HTERT RPE-1 (cell line): ENCODE measurements around the gene LMF2.

Experiments
- in situ Hi-C: fragments of 300-500 bp; cut with MboI; formaldehyde crosslinking; loops from 4 replicates; pipeline ENCODE4 v1.14.3; 2020; ENCODE audit warnings: low sequenced_read_pairs

The LMF2 gene

DNA sequence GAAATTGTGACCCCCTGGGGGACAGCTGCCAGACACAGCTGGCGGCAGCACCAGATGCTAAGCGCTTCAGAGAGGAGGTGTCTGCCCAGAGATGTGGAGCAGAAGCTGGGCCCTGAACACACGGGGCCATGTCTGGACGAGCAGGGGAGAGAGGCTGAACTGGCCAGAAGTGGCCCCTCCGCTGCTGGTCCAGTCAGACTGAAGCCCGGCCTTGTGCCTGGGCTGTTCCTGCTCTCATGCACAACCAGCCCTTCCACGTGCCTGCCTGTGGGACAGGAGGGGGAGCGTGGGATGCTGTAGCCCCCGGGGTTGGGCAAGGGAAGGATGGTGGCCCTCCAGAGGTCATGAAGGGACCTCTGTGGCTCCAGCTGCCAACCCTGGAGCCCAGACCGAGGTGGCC lies 24.4 kb downstream of the LMF2 start:
- in situ Hi-C loops: no loop called here

DNA sequence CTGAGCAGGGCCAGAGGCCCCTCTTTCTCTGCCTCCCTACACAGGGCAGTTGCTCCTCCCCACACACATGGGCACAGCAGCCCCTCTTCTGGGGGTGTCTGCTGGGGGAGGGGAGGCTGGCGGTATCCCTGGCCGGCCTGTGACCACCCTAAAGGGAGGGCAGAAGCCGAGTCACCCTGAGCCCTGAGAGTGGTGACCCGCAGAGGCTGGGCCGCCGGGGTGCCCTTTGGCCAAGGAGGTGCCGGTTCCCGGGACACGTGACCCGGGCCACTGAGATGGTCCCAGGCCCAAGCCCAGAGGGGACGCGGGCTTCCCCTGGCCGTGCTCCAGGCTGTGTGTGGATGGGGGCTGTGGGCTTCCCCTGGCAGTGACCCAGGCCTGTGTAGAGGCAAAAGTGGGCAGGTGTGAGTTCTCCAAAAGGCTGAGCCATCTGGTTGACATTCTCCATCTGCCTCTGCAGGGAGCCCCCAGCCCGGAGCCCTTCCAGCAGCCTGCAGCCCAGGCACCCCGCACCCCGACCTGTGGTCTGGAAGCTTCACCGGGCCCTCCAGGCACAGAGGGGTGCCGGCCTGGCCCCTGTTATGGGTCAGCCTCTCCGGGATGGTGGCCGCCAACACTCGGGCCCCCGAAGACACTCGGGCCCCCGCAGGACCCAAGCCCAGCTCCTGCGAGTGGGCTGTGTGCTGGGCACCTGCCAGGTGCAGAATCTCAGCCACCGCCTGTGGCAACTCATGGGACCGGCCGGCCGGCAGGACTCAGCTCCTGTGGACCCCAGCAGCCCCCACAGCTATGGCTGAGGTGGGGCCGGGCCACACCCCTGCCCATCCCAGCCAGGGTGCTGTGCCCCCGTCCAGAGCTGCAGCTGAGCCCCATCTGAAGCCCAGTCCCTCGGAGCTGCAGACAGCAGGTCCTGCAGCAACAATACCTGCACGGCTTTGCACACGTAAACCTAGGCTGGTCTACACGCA lies 25.1 kb downstream of the LMF2 start:
- in situ Hi-C loops: no loop called here

DNA sequence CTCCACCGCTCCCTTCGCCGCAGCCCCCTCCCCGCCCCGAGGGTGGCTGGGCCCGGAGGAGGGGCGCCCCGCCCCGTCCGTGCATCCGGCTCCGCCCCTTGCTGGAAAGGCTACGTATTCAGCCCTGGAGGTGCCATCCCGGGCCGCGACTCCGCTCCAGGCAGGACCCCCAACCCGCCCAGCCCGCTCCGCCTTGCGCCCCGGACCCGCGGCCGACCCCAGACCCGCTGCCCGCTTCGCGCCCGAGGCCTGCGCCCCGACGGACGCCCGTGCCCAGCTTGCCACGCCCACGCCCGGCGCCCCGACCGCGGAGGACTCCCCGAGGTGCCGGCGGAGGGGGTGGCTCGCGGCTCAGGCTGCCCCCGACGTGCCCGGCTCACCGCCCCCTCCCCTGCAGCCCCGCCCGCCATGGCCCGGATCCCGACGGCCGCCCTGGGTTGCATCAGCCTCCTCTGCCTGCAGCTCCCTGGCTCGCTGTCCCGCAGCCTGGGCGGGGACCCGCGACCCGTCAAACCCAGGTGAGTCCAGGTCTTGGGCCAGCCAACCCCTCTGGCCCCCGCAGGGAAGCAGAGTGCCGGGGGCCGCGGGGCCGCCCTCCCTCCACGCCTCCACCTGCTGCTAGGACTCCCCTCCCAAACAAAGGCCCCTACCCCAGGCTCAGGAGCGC lies 25.9 kb downstream of the LMF2 start, which contains the start of gene ADM2:
ADM2 (plus strand) TSS at position 104 of the 667 bp plus-strand sequence; CDS start at position 409, 305 bp downstream.
- in situ Hi-C loops: no loop called here

DNA sequence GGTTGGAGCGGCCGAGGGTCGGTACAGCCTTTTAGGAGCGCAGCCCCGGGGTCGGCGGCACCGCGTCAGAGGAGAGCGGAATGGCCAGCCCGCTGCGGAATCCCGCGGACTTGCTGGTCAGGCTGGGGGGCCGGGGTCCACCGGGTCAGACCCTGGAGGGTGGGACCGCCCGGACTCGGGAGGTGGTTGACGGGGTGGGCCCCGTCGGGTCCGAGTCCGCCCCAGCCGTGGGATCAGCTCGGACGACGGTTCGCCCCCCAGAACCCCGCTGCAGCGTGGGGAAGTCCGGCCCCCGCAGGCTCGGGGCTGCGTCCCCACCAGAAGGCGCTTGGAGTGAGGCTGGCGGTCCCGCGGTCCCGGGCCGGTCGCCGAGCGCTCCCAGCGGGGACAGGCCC lies 26.5 kb downstream of the LMF2 start:
- in situ Hi-C loops: no loop called here

DNA sequence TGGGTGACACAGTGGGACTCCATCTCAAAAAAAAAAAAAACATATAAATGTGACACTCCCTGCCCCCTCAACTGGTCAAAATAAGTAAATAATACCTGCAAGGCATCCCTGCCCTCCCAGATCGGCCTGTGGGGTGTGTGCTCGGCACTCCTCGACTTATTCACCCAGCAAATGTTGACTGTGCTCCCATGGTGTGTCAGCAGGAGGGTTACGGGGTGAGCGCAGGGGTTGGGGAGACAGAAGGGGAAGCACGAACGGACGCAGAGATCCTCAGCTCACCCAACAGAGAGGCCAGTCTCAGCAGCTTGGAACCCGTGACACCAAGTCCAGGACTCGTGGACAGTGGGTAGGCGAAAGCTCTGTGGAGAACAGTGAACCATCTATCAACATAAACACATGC lies 27.8 kb downstream of the LMF2 start:
- in situ Hi-C loops: no loop called here

DNA sequence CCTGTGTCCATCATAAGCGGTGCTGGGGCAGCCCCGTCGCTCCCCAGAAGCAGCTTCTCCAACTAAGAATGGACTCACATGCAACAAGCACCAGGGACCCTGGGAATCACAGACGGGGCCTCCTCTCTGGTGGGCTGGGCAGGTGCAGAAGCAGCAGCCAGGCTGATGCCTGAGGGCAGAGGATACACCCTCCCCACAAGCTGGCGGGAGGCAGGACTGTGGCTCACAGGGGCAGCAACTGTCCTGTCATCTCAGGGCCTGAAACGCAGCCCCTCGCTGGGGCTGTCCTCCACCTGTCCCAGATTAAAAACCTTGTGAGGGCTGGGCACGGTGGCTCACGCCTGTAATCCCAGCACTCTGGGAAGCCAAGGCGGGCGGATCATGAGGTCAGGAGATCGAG lies 29.6 kb downstream of the LMF2 start:
- in situ Hi-C loops: no loop called here

DNA sequence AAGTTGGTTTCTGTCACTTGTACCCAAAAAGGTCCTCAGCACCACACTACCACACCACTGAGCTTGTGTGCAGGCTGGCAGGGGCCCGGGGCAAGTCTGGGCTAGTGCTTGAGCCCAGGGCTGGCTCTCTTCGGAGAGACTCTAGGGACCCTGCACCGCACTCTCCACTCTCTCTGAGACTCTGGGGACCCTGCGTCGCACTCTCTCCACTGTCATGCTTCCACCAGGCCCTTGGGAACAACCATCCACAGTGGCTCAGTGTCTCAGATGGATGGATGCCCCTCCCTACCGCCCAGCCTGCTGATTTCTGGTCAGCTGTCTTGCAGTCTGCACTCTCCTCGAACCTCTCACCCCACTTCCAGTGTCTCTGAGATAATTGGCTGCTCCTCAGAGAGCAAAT lies 30.6 kb downstream of the LMF2 start:
- in situ Hi-C loops: no loop called here

DNA sequence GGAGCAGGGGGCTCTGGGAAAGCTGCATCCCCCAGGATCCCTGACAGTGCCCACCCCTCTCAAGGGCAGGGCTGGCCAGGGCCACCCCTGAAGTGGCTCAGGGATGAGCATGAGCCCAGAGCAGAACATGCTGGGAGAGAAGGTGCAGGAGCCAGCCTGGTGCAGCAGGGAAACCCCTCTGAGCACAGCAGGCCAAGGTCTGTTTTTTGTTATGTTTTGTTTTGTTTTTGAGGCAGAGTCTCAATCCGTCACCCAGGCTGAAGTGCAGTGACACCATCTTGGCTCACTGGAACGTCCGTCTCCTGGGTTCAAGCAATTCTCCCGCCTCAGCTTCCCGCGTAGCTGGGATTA lies 31.9 kb downstream of the LMF2 start:
- in situ Hi-C loops: no loop called here

DNA sequence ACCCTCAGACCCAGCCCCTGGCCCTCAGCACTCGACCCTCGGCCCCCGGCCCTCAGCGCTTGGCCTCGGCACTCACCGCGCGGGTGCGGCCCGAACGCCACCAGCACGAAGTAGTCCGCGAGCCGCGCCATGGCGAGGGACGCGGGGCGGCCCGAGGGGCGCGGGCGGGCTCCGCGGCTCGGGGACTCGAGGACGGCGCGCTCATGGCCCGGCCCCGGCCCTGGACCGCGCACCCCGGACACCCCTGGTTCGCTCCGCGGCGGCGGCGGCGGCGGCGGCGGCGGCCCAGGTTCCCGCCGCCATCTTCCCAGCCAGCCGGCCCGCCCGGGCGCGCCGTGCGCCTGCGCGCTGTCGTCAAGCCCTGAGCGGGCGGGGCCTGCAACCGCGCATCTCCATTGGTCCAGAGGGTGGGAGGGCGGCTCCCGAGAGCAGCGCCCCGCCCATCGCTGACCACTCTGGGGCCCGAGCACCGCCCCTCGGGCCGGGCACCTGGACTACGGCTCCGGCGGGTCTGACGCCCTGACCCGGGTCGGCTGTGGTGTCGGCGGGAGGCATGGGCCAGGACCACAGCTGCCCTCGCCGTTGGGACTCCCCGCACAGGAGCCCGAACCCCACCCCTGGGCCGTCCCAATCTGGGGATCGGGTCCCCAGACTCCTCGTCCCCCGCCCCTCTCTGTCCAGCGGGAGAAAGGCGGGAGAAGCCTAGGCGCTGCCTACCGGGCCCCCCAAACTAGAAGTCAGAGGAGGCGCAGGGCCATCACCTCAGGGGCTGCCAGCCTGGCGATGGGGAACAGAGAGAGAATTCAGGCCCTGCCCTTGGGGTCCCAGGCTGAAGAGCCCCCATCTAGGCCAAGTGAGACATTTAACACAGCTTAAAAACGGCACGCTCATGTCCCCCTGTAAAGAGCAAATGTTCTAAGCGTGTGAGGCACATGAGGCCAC lies 32.5 kb downstream of the LMF2 start, which contains the start of gene SBF1:
SBF1 (minus strand) TSS at position 326 of the 942 bp plus-strand sequence; CDS start at position 131, 195 bp downstream.
- in situ Hi-C loops: no loop called here

DNA sequence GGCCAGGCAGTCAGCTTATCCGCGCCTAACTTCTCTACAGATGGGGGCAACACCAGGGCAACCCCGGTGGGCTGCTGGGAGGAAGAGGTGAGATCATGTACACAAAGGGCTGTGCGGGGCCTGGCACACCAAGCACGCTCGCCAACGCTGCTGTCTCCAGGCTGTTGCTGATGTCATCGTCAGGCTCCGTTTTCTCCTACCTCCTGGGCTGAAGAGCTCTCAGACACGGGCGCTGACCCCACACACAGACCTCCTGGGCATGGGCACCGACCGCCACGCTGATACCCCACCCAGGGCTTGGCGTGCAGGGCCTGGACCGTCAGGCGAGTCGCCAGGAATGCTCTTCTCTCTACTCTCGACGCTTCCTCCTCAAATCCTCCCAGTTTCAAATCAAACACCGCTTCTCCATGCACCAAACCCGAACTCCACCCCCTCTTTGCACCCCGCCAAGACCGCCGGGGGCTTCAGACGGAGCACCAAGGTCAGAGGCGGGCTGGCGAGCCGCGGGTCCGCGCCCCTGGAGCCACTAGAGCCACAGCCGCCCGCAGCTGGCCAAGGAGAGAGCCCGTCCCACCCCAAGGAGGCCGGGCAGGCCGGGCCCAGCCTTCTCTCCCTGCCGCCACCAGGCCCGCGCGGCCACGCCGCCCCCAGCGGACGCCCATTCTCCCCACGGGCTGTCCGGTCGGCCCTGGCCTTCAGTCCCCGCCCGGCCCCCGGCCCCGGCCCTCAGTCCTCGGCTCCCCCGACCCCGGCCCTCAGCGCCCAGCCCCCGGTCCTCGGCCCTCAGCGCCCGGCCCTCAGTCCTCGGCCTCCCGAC lies 33.4 kb downstream of the LMF2 start:
- in situ Hi-C loops: no loop called here

DNA sequence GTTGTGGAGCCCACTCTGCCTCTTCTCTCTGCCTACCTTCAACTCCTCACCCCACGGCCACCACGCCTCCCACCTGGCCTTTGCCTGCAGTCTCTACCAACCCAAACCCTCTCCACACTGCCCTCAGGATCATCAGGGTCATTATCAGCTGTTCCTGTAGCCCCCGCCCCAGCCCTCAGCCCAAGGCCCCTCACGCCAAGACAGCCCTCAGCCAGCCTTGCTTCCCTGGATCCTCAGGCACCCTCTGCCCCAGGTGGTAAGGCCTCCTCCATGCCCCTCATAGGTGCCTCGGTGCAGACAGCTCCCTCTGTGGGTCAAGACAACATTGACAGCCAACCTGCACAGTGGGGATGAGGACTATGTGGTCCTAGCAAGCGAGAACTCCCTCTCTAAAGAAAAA lies 34.4 kb downstream of the LMF2 start:
- in situ Hi-C loops: no loop called here

DNA sequence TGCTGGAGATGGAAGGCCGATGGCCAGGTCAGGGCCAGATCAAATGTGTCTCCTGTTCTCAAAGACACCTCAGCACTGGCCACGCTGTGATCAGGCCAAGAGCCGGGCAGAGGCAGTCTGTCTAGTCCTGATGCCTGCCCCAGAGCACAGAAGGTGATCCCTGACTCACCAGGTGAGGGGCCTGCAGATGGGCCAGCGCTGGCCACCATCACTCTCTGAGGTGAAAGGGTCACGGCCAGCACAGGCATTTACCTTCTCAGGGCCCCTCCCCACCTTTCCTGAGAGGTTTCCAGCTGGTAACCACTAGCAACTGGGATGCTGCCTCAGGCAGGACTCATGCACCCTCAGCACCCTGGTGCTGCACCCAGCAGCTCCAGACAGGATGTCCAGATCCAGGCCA lies 35.5 kb downstream of the LMF2 start:
- in situ Hi-C loops: no loop called here

DNA sequence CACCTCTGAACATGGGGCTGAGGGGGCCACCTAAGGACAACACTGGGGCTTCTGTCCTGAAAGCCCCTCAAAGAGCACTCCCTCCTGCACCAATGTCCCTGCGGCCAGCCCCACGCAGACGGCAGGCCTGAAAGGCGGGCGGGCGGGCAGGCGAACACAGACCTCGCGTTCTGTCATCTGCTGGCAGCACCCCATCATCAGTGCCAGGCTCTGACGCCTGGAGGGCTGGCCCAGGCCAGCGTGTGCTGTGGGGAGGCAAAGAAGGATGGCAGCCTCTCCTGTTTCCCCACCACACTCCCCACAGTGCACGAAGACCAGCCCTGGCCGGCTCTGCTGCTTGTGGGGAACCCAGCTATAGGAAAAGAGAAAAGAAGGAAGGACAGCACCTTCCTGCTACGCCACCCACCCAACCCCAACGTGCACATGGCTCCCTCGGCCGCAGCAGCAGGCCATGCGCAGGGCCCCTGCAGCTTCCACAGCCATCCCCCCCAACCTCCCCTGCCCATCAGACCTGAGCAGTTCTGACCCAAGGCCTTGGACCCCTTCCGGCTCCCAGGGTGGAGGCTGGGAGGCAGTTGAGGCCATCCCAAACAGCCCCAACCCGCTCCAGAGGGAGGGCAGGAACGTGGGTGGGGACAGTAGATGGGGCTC lies 36.2 kb downstream of the LMF2 start:
- in situ Hi-C loops: no loop called here

DNA sequence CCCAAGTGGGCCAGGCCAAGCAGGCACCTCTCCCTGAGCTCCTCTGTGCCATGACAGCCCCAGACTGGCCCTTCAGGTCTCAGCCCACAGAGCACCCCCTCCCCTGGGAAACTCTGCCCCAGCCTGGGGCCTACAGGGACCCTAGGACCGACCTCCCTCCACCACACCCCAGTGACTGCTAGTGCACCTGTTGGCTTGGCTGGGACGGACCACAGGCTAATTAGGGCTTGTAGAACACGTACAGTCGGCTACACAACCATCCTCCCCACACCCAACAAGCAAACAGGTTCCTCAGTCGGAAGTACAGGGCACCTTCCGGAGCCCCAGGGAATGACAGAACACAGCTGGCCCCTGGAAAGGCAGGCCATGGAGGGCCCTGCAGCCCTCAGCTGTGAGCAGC lies 37.0 kb downstream of the LMF2 start:
- in situ Hi-C loops: no loop called here

DNA sequence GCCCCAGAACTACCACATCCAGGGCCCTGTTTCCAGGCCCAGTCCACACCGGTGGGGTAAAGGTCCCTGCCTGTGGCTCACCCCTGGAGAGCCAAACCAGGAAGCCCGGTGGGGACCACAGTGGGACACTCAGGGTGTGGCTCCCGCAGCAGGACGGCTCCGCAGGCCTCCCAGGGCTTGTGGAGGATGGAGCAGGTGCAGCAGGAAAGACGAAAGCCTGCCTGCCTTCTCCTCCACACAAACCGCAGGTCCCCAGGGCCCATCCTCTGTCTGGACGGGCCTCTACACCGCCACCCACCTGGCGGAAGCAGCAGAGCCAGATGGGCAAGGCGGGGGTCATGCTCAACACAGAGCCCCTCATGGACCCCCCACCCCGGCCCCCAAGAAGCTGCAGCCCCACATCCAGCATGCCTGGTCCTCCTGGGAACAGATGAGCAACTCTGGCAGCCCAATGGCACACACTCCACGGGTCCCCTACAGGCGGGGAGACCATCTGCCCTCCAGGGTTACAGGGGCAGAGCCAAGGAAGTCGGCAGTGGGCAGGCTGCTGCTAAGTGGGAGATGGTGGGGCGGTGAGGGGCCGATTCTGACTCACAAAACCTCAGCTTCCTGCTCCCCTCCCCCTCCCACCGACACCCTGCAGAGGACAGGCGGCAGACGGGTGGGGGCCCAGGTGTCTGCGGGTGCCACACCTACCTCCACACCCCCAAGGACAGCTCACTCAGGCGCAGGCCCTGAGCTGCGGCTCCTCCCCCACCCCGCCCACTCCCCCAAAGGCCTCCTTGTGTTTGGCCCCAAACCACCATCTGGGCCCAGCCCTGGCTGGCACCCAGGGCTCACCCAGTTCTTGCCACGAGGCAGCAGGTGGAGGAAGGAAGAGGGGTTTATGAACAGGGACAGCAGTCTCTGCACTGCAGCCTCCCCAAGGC lies 37.9 kb downstream of the LMF2 start:
- in situ Hi-C loops: no loop called here

DNA sequence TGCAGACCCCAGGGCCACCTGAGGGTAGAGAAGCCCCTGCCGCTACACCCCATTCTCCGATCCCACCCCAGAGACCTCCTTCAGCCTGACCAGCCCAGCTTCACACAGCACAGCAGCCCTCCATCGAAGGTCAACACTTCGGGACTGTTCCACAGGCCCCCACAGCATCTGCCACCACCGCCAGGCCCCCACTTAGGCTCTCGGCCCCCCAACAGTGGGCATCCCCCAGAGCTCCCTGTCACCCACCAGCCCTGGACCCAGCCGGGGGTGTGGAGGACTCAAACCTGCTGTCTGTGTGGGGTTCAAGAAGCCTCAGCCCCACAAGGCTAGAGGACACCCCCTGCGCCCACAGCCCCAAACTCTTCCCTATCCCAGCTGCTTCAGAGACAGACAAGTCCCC lies 38.9 kb downstream of the LMF2 start:
- in situ Hi-C loops: no loop called here

DNA sequence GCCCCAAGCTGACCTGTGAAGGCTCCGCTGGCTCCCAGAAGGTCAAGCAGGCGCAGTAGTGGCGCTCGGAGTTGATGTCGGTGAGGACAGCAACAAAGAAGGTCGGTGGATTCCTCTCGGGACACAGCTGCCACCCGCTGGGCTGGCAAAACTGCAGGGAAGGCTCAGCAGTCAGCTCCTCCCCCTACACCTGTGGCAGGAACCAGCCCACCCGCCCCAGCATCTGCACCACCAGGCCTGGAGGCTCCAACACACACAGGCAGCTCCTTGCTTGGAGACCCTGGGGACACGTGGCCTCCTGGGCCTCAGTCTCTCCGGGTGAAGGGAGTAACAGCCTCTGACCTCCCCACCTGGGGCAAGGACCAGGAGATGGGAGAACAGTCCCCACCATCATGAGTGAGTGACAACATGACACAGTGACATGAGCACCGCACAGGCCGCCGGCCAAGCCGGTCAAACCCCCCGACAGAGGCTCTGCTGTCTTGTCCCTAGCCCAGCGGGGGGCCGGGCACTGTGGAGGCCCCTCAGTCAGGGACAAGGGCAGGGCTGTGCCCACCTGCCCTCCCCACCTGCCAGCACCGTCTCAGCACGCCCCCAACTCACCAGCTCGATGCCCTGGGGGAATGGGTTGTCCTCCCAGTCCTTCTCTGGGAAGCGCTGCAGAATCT lies 39.6 kb downstream of the LMF2 start:
- in situ Hi-C loops: no loop called here

DNA sequence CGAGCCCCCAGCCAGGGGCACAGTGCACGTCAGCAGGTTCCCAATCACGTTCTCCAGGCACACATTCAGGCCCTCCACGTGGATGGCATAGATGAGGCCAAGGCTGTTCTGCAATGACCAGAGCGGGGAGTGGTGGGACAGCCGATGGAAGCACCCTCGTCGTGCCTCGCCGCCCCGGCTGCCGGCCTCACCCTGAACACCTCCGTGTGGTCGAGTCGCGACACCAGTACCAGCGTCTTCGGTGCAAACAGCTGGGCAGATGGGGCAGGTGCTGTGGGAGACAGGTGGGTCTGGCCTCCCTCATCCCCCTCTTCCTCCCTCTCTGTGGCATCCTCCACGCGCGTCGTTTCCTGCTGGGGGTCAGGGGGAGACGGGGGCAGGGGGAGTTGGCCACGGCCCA lies 40.2 kb downstream of the LMF2 start:
- in situ Hi-C loops: no loop called here
